GM23338 (cell line): ENCODE results near the gene LMBRD1. TPM values are rescaled to one million over a fixed set of nuclear protein-coding genes. Genes with fewer than 3 reads are reported as not detected.

ENCODE experiments used
- ATAC-seq: fragments of 200-7000 bp; cut with Tn5 transposase; 3 replicates; pipeline ENCODE4 v1.9.1; 2020
- DNase-seq: peaks from one replicate; pipeline ENCODE4 v3.0.0-alpha.2; 2015; ENCODE audit warnings: low spot score
- H2AFZ ChIP-seq: fragments of 200-600 bp; sonication (generic); 2 replicates; pipeline ENCODE4 v1.8.0; 2016; ENCODE audit warnings: antibody characterized with exemption, mild to moderate bottlenecking, moderate library complexity
- H3F3A ChIP-seq: fragments of 200-600 bp; sonication (generic); replicated peaks from 2 replicates; pipeline ENCODE4 v1.8.0; 2017; ENCODE audit warnings: antibody characterized with exemption, mixed run types, low read depth
- H3K27ac ChIP-seq: fragments of 200-600 bp; sonication (generic); 2 replicates; pipeline ENCODE4 v1.6.1; 2016; ENCODE audit warnings: low read depth
- H3K27me3 ChIP-seq: fragments of 200-600 bp; sonication (generic); 2 replicates; pipeline ENCODE4 v1.8.0; 2016; ENCODE audit warnings: mild to moderate bottlenecking, mixed run types, moderate library complexity; ENCODE audit not compliant: insufficient read depth
- H3K36me3 ChIP-seq: fragments of 200-600 bp; sonication (generic); 2 replicates; pipeline ENCODE4 v1.8.0; 2016; ENCODE audit warnings: mild to moderate bottlenecking; ENCODE audit not compliant: insufficient read depth
- H3K4me1 ChIP-seq: fragments of 200-600 bp; sonication (generic); 2 replicates; pipeline ENCODE4 v1.8.0; 2016; ENCODE audit warnings: mild to moderate bottlenecking, moderate library complexity; ENCODE audit not compliant: insufficient read depth
- H3K4me2 ChIP-seq: fragments of 200-600 bp; sonication (generic); 2 replicates; pipeline ENCODE4 v1.7.1; 2017; ENCODE audit warnings: mixed run types
- H3K4me3 ChIP-seq: fragments of 200-600 bp; sonication (generic); 2 replicates; pipeline ENCODE4 v1.6.1; 2016; ENCODE audit warnings: mixed run types
- H3K79me2 ChIP-seq: fragments of 200-600 bp; sonication (generic); replicated peaks from 2 replicates; pipeline ENCODE4 v1.8.0; 2017; ENCODE audit warnings: mild to moderate bottlenecking; ENCODE audit not compliant: insufficient read depth
- H3K9me2 ChIP-seq: fragments of 200-600 bp; sonication (generic); 2 replicates; pipeline ENCODE4 v1.8.0; 2017; ENCODE audit not compliant: insufficient read depth
- H4K20me1 ChIP-seq: fragments of 200-600 bp; sonication (generic); replicated peaks from 2 replicates; pipeline ENCODE4 v1.8.0; 2017; ENCODE audit warnings: mild to moderate bottlenecking; ENCODE audit not compliant: insufficient read depth
- H3K27ac Mint-ChIP-seq: 2 replicates; pipeline ENCODE4 v1.8.0; 2020; ENCODE audit warnings: inconsistent platforms, mild to moderate bottlenecking, moderate library complexity, mixed read lengths
- H3K27me3 Mint-ChIP-seq: 3 replicates; pipeline ENCODE4 v1.8.0; 2022; ENCODE audit warnings: low read depth, mild to moderate bottlenecking, moderate library complexity, mixed read lengths, inconsistent platforms; ENCODE audit not compliant: insufficient read depth, poor library complexity
- H3K36me3 Mint-ChIP-seq: 3 replicates; pipeline ENCODE4 v1.8.0; 2021; ENCODE audit warnings: low read depth, mild to moderate bottlenecking, inconsistent platforms, moderate library complexity, mixed read lengths
- H3K4me1 Mint-ChIP-seq: 3 replicates; pipeline ENCODE4 v1.8.0; 2020; ENCODE audit warnings: mild to moderate bottlenecking, inconsistent platforms, mixed read lengths
- H3K4me3 Mint-ChIP-seq: 3 replicates; pipeline ENCODE4 v1.8.0; 2021; ENCODE audit warnings: moderate library complexity, mild to moderate bottlenecking, inconsistent platforms, mixed read lengths
- H3K9me3 Mint-ChIP-seq: 3 replicates; pipeline ENCODE4 v1.8.0; 2020; ENCODE audit warnings: moderate library complexity, mild to moderate bottlenecking, inconsistent platforms, mixed read lengths
- CREB1 ChIP-seq: fragments of 250-450 bp; sonication (Bioruptor Pico); IDR thresholded peaks from 2 replicates; pipeline ENCODE4 v1.5.0; 2020; ENCODE audit warnings: low read depth, mild to moderate bottlenecking, moderate library complexity
- EZH2phosphoT487 ChIP-seq: fragments of 200-600 bp; sonication (generic); IDR thresholded peaks from one replicate; pipeline ENCODE4 v1.8.1; 2018; ENCODE audit warnings: antibody characterized with exemption; ENCODE audit not compliant: unreplicated experiment
- JUNB ChIP-seq: IDR thresholded peaks from one replicate; pipeline ENCODE4 v1.6.1; 2016; ENCODE audit warnings: antibody characterized with exemption; ENCODE audit not compliant: unreplicated experiment
- NANOG ChIP-seq: IDR thresholded peaks from 2 replicates; pipeline ENCODE4 v1.6.1; 2016; ENCODE audit warnings: antibody characterized with exemption, borderline replicate concordance
- STAT1 ChIP-seq: IDR thresholded peaks from one replicate; pipeline ENCODE4 v1.6.1; 2016; ENCODE audit warnings: antibody characterized with exemption; ENCODE audit not compliant: unreplicated experiment
- ZNF331 ChIP-seq: fragments of 250-450 bp; sonication (Bioruptor Pico); IDR thresholded peaks from 2 replicates; pipeline ENCODE4 v1.5.0; 2020; ENCODE audit warnings: low read depth, mild to moderate bottlenecking, moderate library complexity
- polyA plus RNA-seq: library from polyadenylated mRNA; unstranded; fragments of >200 nt; fragmentation: Nextera tagmentation; extraction: Ambion mirVana; gene quantifications from 2 replicates; pipeline ENCODE4 v1.2.1, GENCODE V29; 2016
- total RNA-seq: library from RNA; depleted of rRNA; stranded (reverse); fragments of >200 nt; shearing (Covaris generic); gene quantifications from 2 replicates; pipeline ENCODE4 v1.2.3, GENCODE V29; 2014
- TF ChIP-seq, protein P1 (sequence below): fragments of 250-450 bp; sonication (Bioruptor Pico); IDR thresholded peaks from 2 replicates; pipeline ENCODE4 v1.5.0; 2020; ENCODE audit warnings: mild to moderate bottlenecking, moderate library complexity
- TF ChIP-seq, protein P2 (sequence below): IDR thresholded peaks from one replicate; pipeline ENCODE4 v1.6.1; 2018; ENCODE audit warnings: antibody characterized with exemption; ENCODE audit not compliant: unreplicated experiment

LMBRD1 gene
- total and polyA plus RNA-seq, 2 experiments from 2014 or later = 20.3 to 21.0 TPM

DNA sequence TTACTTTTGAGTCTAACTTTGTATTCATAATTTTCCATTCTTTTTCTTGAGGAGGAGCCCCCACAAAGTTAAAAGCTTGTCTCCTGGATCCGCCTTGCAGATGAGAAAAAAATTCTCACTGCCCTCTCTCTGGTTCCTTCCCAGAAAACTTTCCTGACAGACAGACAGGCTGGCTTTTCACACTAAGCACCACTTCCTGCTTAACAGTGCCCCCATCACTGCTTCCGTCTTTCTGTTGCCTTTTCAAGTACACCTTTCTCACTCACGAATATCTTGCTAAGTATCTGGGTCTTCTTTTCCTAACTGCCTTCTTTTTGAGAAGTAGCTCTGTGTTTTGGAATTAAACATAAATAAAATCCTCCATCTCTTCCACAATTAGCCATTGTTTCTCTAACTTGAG lies 19.8 kb upstream of the LMBRD1 start:
- H4K20me1 ChIP-seq = no peaks in the 10 kb centered on the region
- TF ChIP-seq JUNB = no peak
- no peak for TF ChIP-seq NANOG
- no peak for TF ChIP-seq ZNF331
- H3K79me2 ChIP-seq = no peaks in the 10 kb centered on the region
- no peak overlapping the region for H2AFZ ChIP-seq
- ATAC-seq (peak; percentile 48; the same call in 2 of the 3 replicates), DNase-seq (peak; percentile 53)
- peaks cover 30% of the 10 kb centered on the region for H3K4me1 ChIP-seq
- H3F3A ChIP-seq = no peaks in the 10 kb centered on the region
- H3K27ac ChIP-seq = no peak overlapping the region
- no peak overlapping the region for H3K4me3 Mint-ChIP-seq
- H3K9me2 ChIP-seq = 0 out of 2 replicates have a peak, but pooled peaks cover 4% of the 10 kb centered on the region
- peak overlapping the region; percentile 28; the same call in 1 of the 2 replicates for H3K27ac Mint-ChIP-seq
- no peaks in the 10 kb centered on the region for H3K36me3 ChIP-seq
- H3K27me3 Mint-ChIP-seq = peaks cover 2% of the 10 kb centered on the region
- no peak overlapping the region for H3K4me2 ChIP-seq
- no peaks in the 10 kb centered on the region for H3K9me3 Mint-ChIP-seq
- no peak overlapping the region for H3K4me3 ChIP-seq
- H3K27me3 ChIP-seq = no peaks in the 10 kb centered on the region
- H3K4me1 Mint-ChIP-seq = peaks cover 37% of the 10 kb centered on the region
- H3K36me3 Mint-ChIP-seq = no peaks in the 10 kb centered on the region

DNA sequence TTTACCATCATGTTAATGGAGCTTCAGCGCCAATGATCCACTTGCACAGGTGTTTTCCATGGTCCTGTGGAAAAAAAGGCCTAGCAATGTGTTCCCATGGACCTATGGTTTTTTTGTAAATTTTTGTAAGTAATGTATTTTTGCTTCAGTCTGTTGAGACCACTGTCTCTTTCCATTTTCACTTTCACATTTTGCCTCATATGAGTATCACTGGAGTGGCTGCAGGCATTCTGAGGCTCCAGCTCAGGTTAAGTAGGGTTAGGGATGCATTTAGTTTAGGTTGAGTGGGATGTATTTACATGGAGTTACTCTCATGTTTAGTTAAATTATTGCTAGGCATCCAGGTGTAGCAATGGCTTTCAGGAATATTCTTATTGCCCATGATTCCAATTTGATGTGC lies 19.2 kb upstream of the LMBRD1 start:
- Histone ChIP-seq H3K36me3 (no peaks in the 10 kb centered on the region), H3K4me1 (peaks cover 30% of the 10 kb centered on the region), H3K4me2 (no peak overlapping the region), H3K4me3 (no peak overlapping the region), H4K20me1 (no peaks in the 10 kb centered on the region), H3K27me3 (no peaks in the 10 kb centered on the region), H3K79me2 (no peaks in the 10 kb centered on the region), H2AFZ (0 out of 2 replicates have a peak overlapping the region, but pooled peaks have one; percentile 33), H3K9me2 (0 out of 2 replicates have a peak, but pooled peaks cover 4% of the 10 kb centered on the region), H3F3A (no peaks in the 10 kb centered on the region), H3K27ac (no peak overlapping the region)
- Mint-ChIP-seq H3K9me3 (no peaks in the 10 kb centered on the region), H3K4me1 (peaks cover 37% of the 10 kb centered on the region), H3K27ac (no peak overlapping the region), H3K27me3 (peaks cover 2% of the 10 kb centered on the region), H3K4me3 (no peak overlapping the region), H3K36me3 (no peaks in the 10 kb centered on the region)
- TF ChIP-seq NANOG (no peak), EZH2phosphoT487 (no peak), JUNB (no peak), CREB1 (CRISPR knock-in tag) (no peak), STAT1 (no peak)
- TF ChIP-seq, protein P1, sequence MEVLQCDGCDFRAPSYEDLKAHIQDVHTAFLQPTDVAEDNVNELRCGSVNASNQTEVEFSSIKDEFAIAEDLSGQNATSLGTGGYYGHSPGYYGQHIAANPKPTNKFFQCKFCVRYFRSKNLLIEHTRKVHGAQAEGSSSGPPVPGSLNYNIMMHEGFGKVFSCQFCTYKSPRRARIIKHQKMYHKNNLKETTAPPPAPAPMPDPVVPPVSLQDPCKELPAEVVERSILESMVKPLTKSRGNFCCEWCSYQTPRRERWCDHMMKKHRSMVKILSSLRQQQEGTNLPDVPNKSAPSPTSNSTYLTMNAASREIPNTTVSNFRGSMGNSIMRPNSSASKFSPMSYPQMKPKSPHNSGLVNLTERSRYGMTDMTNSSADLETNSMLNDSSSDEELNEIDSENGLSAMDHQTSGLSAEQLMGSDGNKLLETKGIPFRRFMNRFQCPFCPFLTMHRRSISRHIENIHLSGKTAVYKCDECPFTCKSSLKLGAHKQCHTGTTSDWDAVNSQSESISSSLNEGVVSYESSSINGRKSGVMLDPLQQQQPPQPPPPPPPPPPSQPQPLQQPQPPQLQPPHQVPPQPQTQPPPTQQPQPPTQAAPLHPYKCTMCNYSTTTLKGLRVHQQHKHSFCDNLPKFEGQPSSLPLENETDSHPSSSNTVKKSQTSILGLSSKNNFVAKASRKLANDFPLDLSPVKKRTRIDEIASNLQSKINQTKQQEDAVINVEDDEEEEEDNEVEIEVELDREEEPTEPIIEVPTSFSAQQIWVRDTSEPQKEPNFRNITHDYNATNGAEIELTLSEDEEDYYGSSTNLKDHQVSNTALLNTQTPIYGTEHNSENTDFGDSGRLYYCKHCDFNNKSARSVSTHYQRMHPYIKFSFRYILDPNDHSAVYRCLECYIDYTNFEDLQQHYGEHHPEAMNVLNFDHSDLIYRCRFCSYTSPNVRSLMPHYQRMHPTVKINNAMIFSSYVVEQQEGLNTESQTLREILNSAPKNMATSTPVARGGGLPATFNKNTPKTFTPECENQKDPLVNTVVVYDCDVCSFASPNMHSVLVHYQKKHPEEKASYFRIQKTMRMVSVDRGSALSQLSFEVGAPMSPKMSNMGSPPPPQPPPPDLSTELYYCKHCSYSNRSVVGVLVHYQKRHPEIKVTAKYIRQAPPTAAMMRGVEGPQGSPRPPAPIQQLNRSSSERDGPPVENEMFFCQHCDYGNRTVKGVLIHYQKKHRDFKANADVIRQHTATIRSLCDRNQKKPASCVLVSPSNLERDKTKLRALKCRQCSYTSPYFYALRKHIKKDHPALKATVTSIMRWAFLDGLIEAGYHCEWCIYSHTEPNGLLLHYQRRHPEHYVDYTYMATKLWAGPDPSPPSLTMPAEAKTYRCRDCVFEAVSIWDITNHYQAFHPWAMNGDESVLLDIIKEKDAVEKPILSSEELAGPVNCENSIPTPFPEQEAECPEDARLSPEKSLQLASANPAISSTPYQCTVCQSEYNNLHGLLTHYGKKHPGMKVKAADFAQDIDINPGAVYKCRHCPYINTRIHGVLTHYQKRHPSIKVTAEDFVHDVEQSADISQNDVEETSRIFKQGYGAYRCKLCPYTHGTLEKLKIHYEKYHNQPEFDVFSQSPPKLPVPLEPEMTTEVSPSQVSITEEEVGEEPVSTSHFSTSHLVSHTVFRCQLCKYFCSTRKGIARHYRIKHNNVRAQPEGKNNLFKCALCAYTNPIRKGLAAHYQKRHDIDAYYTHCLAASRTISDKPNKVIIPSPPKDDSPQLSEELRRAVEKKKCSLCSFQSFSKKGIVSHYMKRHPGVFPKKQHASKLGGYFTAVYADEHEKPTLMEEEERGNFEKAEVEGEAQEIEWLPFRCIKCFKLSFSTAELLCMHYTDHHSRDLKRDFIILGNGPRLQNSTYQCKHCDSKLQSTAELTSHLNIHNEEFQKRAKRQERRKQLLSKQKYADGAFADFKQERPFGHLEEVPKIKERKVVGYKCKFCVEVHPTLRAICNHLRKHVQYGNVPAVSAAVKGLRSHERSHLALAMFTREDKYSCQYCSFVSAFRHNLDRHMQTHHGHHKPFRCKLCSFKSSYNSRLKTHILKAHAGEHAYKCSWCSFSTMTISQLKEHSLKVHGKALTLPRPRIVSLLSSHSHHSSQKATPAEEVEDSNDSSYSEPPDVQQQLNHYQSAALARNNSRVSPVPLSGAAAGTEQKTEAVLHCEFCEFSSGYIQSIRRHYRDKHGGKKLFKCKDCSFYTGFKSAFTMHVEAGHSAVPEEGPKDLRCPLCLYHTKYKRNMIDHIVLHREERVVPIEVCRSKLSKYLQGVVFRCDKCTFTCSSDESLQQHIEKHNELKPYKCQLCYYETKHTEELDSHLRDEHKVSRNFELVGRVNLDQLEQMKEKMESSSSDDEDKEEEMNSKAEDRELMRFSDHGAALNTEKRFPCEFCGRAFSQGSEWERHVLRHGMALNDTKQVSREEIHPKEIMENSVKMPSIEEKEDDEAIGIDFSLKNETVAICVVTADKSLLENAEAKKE (CRISPR knock-in tag) = no peak
- TF ChIP-seq, protein P2, sequence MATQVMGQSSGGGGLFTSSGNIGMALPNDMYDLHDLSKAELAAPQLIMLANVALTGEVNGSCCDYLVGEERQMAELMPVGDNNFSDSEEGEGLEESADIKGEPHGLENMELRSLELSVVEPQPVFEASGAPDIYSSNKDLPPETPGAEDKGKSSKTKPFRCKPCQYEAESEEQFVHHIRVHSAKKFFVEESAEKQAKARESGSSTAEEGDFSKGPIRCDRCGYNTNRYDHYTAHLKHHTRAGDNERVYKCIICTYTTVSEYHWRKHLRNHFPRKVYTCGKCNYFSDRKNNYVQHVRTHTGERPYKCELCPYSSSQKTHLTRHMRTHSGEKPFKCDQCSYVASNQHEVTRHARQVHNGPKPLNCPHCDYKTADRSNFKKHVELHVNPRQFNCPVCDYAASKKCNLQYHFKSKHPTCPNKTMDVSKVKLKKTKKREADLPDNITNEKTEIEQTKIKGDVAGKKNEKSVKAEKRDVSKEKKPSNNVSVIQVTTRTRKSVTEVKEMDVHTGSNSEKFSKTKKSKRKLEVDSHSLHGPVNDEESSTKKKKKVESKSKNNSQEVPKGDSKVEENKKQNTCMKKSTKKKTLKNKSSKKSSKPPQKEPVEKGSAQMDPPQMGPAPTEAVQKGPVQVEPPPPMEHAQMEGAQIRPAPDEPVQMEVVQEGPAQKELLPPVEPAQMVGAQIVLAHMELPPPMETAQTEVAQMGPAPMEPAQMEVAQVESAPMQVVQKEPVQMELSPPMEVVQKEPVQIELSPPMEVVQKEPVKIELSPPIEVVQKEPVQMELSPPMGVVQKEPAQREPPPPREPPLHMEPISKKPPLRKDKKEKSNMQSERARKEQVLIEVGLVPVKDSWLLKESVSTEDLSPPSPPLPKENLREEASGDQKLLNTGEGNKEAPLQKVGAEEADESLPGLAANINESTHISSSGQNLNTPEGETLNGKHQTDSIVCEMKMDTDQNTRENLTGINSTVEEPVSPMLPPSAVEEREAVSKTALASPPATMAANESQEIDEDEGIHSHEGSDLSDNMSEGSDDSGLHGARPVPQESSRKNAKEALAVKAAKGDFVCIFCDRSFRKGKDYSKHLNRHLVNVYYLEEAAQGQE = no peak
- no peak for ATAC-seq
- no peak for DNase-seq
